Kasumi-1 (cell line): ENCODE measurements around the gene GALNT18.
A peak's percentile ranks its signal among the peaks of the same experiment; 100 is the strongest.

ENCODE experiments used
- DNase-seq, 2 experiments: peaks; one replicate each; lab custom pipeline; 2025; lab: John Stamatoyannopoulos, UW

Gene GALNT18

GRCh38 chr11:11624204-11624603, 2.4 kb upstream of the GALNT18 start:
- no peak for DNase-seq

DNA sequence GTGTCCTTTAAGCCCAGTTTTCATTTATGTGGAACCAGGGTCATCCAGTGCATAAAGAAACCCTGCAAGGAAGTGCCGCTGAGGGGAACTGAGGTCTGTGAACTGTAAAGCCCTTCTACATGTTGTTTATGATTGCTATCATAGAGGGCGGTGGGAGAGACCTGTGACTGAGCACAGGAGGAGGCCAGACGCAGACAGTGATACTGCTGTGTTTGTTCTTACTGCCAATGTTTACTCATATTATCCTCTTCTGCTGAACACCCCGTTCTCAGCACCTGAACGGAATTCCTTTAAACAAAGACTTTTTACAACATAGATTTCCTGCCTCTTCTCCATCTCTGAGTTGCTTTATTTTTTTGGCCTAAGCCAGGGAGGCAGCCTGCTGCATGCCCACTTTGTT, 967 bp upstream of the GALNT18 start:
- no peak for DNase-seq

DNA sequence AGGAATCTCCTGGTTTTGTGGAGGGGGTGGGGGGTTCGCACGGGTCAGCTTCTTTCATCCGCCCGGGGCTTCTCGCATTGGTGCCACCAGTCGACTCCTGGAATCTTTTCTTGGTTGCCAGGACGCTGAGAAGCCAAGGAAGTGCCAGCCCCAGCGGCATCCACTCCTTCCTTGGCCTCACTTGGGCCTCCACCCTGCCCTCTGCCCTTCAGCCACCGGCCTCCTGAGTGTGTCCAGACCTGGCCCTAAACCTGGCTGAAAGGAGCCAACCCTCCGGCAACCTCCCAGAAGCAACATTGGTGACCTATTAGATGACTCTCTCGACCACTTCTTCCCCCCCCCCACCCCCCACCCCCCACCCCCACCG, 518 bp upstream of the GALNT18 start:
- no peak for DNase-seq

DNA sequence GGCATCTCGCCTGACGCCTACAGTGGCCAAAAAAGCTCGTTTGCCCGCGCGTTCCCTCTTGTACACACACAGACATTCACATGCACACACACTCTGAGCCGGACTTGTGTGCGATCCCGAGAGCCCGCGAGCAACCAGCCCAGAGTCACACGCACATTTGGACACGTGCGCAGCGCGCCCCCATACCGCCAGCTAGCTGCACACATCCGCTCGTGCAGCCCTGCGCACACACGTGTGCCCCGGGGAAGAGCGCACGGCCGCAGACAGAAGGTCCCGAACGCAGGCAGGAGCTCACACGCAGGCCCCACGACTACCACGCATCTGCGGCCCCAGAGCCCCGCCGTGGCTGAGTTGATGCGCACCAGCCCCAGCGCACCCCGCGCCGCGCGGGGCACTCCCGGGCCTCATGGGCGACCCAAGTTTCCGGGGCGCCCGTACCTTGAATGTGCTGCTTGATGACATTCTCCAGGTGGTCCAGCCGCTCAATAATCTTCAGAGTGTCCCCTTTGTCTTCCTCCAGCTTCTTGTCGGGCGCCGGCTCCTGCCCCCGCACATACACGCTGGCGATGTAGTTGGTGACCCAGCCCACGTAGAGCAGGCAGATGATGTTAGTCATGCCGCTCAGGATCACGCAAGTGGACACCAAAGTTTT, 758 bp downstream of the GALNT18 start:
- DNase-seq, result peak; percentile 36 to 56

DNA sequence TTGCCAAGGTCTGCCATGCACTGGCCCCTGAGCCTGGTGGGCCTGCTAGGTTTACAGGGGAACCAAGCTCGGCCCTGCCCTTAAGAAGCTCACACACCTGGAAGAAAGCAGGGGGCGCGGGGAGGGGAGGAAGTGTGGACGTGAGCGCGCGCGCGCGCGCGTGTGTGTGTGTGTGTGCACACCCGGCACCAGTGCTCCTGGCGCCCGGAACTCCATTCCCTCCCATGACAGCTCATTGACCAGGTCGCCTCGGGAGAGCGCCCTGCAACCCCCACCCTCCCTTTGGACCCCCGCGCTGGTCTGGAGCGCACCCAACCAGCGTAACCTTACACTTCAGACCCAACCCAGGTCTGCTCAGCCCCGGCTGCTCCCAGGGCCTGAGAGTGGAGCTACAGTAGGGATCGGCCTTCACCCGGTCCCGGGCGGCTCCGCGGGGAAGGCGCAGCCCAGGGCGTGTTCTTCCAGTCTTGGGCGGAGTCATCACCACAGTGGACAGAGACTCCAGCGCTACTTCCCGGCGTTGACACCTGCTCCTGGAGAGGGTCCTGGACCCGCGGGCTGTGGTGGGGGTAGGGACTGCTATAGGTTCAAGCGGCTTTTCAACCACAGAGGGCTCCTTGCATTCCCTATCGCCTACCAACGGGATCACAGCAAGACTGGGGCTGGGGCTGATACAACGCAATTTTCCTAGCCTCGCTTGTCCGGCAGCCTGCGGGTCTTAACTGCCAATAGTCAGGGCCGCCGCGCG, 1.5 kb downstream of the GALNT18 start:
- DNase-seq, result peak; percentile 34 to 42

GRCh38 chr11:11618973-11619435, 2.8 kb downstream of the GALNT18 start:
- DNase-seq, result no peak

DNA sequence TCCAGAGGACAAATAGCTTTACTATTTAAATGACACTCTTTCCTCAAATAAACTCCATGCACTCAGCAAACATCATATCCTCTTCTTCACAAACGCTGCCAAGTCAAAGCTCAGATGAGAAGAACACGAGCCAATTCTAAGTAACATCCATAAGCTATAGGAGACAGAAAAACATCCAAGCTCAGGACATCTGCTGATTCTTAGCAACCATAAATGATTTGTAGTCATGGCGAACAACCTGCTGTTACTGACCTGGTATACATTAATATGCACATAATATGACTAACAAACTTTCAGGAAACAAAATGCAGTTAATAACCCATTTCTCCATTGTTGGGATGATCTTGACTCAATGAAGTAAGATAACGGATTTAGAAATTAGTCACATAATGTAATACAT, 6.7 kb downstream of the GALNT18 start:
- no peak for DNase-seq

DNA sequence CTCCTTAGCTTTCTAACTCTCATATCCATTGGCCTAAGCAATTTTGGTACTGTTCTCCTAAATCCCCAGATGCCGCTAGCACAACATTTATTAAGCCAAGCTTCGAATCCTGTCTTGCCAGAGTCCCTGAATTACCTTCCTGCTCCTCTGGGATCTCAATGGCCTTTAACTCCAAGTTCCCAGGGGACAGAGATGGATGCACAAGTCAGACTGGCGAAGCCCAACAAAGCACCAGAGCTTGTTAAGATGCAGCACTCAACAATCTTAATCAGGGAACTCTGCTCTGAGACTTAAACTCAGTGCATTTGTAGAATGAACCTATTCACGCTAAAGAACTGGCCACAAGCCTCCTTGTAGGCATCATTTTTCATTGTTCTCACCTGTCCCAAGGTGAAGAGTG, 9.4 kb downstream of the GALNT18 start:
- DNase-seq, result no peak

DNA sequence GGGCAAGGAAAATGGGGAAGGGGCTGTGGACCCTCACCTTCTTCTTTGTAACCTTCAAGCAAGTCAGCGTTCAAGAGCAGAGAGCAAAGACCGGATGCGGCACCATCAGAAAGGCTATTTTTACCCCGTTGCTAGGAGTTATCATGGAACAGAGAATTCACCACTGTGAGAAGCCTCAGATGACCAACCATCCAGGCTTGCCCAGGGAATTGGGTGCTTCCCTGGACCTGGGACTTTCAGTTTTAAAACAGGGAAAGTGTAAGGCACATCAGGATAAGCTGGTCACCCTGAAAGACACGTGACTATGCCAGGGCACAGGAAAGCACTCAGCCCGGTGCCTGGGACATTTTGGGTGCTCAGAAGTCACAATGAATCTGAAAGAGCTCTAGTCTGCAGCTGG, 10.4 kb downstream of the GALNT18 start:
- no peak for DNase-seq

DNA sequence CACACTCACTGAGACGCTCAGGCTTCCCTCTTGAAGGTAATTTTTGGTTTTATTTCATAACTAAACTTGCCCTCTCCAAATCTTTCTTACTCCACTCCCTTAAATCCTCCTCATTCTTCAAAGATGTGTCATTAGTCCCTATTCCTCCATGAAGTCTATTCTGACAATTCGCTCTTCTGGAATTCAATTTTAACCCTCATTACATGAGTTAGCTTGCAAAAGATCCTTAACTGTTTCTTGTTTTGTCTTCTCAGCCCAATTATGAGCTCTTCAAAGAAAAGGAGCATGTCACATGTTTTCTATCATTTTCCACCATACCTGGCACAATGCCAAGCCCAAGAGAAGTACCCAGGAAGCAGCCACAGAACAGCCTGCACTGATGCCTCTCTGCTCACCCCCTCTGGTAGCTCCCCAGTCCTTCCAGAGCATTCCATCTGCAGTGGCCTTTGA, 13.0 kb downstream of the GALNT18 start:
- DNase-seq, result no peak

DNA sequence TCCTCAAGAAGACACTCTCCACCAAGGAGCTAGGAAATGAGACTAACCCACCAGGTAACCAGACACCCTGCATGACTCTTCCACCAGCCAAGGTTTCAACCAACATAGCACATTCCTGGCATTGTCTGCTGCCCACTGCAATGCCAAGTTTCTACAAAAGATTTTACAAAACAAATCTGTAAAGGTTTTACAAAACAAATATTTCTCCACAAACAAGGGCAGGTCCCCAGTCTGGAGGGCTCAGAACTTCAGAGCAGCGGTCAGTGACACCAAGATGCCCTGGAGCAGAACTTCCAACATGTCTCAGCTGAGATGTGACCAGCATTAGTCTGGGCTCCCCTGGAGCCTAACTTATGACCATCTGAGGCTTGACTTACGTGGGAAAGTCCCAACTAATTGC, 14.0 kb downstream of the GALNT18 start:
- no peak for DNase-seq

DNA sequence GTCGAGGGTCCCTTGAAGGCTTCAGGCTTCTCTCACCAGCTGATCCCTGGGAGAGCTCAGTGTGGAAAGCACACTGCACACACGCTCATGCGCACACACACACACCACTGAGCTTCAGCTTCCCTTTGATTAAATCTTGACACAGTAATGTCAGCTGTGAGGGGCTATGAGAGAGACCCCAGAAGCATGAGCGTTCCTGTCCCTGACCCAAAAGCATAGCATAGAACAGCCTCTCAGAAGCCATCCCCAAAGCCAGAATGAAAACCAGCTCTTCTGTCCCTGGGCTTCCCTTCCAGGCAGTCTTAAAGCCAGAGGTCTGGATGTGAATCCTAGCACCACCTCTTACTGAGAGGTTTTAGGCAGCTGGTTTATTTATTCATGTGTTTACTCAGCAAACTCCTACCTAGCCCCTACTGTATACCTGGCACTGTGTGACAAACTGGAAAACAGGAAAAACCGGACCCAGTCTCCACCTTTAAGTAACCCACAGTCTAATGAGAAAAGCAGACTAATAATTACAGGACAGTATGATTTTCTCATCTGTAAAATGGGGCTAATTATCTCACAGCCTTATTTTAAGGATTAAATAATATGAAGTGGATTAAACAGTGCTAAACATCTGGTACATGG, 15.9 kb downstream of the GALNT18 start:
- DNase-seq, result no peak

DNA sequence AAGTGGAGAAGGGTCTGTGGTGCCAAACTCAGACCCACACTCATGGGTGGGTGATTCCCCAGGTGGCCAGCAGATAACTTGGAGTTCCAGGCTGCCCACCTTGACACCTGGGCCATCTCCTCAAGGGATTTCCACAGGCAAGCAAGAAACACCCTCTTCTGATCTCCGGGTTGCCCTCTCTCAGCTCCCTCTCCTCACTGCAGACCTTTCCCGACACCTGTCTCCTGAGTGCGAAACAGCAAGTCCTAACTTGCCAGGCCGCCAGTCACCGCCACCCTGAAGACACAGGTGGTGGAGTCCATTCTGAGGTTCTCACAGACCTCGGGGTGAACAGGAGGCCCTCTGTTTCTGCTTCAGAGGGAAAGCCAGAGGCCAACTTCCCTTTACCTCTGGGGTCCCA, 16.6 kb downstream of the GALNT18 start:
- DNase-seq, result no peak

DNA sequence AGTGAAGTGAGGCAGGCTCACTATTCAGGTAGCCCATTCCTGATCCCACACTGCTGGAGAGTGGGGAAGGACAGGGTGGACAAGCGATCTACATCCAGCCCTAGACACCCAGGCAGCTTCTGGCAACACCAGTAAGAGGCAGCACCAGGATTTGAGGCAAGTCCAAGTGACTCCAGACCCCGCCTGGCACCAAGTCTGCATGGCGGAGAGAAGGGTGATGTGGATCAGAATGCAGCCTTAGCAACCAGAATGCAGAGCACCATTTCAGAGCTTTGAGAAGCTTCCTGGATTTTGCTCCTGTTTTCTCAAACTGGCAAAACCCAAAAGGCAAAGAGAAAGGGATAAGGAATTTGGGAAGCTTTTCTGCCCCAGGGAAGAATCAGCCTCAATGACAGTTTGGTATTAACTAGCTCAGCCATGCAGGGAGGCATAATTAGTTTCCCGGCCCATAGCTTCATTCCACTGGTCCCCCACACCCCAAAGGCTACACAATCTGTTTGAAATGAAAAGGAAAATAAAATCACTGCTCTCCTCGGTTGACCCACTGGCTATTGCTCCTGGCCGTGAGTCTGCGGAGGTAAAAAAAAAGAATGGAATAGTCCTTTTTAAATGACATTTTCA, 17.3 kb downstream of the GALNT18 start:
- no peak for DNase-seq

DNA sequence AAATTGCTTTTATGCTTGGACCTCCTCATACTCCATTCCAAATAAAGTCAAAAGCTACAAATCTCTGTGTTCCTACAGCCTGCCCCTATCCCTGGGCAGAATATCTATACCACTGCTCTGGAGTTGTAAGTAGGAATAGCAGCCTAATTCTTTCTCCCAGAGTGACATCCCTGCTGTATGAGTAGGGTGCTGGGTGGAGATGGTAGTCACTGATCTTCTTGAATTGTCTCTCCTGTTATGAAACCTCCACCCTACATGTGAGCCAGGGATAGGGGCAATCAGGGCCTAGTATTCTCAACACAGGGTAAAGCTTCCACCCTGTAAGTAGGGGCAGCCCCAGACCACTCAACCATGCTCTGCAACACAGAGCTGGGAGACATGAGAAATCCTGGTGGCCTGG, 19.8 kb downstream of the GALNT18 start:
- no peak for DNase-seq

- no peak for DNase-seq
Observed at GRCh38 chr11:11600288-11600687, 21.5 kb downstream of the GALNT18 start.

GRCh38 chr11:11598243-11598642, 23.6 kb downstream of the GALNT18 start:
- no peak for DNase-seq

- no peak for DNase-seq
Observed at GRCh38 chr11:11594162-11594561, 27.6 kb downstream of the GALNT18 start.

DNA sequence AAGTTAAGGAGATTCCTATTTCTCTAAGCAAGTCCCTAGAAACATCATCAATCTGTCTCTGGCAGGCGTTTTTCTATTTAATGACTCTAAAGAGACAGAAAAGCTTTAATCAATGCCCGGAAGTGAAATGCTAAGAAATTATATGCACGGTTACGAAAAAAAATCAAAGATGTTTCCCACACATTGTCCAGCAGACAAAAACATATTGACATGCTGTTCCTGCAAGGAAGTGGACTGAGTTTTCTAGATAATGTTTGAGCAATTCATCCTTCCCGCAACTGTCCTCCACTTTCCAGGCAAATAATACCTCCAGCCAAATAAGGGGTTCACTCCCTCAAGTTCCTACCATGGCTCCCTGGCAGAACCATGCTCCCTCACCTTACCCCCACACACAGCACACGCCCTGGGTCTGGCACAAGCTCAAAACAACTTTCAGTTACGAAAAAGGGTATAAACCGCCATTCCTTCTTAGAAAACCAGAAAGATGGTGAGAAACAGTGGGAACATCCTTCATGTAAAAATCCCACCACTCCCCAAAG, 29.6 kb downstream of the GALNT18 start:
- no peak for DNase-seq

DNA sequence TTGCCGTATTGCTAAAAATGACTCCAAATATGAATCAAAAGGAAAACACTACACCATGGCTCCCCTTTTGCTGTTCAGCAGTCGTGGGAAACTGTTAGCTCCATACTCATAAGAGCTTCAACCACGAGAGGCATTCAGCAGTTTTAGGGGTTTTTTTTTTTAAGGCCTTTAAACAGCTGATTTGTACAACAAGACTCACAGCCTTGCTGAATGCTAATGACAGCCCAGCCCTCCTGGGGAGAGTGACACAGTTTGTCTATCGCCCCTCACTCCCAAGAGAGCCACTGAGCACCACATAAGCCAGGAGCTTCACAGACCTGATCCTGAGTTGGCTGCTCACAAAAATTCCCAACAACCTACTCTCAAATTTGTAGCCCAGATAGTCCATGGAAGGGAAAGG, 32.4 kb downstream of the GALNT18 start:
- DNase-seq, result peak; percentile 47 to 49

DNA sequence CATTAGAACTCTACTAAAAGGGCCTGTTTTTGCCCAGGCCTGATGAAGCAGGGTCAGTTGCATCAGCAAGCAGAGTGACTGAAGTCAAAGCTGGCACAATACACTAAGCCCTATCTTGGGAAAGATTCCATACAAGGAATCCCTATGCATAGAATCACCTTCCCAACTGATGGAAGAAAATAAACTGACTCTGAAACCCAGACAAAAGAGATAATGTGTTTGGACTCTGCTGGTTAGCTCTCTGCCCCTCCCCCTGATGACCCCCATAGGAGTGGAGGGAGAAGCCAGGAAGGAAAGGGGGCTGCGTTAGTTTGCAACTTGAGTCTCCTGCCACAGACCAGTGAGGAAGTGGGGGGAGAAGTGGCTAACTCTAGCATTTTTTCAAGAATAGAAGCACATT, 32.9 kb downstream of the GALNT18 start:
- peak; percentile 49 to 59 for DNase-seq

- no peak for DNase-seq
Observed at GRCh38 chr11:11588243-11588642, 33.6 kb downstream of the GALNT18 start.

GRCh38 chr11:11587122-11587521, 34.7 kb downstream of the GALNT18 start:
- DNase-seq, result peak; percentile 28
